GM11168 (cell line): Measurements from ENCODE around the gene CDC37.

Experiments
- in situ Hi-C: fragments of 300-500 bp; cut with MboI; formaldehyde crosslinking; loops from one replicate; pipeline ENCODE4 v1.12.0; 2022; ENCODE audit warnings: low sequenced_read_pairs; ENCODE audit not compliant: unreplicated experiment

The CDC37 gene

GRCh38 chr19:10365518-10365917 is 37.8 kb downstream of the CDC37 start:
- in situ Hi-C loops = no loop called here

DNA sequence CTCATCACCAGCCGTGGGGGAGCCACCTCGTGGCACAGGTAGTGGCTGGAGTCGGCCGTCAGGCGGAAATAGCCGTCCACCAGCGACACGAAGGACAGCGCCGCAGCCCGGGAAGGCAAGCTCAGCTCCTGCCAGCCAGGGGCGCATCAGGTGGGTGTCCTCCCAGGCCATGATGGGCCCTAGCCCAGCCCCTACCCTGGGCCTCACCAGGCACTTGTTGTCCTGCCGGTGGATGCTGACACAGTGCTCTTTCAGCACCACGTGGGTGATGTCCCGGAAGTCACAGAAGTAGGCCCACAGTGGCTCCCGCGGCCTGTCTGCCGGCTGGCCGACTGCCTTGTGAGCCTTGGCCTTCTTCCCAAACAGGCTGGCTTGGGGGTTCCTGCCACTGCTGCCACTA is 38.7 kb downstream of the CDC37 start:
- in situ Hi-C loops = no loop called here

- in situ Hi-C loops = no loop called here
Measured at GRCh38 chr19:10363789-10364281, 39.5 kb downstream of the CDC37 start.

DNA sequence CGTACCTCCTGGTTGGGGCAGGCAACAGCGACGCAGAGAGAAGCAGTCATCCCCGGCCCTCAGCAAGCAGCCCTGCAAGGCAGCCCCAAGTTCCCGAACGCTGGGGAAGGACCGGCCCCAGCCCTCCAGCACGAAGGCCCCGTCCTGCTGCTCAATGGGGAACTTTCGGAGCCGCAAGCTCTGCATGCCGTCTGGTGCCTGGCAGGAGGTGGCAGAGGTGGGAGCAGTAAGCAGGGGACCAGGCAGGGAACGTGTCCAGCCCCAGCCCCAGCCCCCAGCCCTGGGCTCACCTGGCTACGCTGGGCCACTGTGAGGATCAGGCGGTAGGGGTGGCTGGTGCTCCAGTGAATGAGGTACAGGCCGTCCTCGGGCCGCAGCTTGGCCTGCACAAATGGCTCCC is 41.1 kb downstream of the CDC37 start:
- in situ Hi-C loops = no loop called here

DNA sequence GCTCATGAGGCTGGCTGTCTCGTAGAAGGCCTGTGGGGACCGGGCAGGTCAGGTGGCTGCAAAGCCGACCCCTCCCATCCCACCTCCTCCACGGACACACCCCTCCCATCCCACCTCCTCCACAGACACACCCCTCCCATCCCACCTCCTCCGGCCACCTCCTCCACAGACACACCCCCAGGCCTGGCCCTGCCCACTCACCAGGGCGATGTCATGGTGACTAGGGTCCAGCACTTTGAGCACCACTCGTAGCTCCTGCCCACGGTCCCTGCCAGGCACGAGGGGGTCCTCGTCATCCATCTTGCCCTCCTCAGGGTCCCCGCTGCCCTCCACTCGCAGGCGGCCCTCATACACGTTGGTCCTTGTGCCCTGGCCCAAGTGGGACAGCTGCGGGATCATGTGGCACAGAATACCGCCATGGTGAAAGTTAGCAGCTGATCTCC is 41.8 kb downstream of the CDC37 start:
- in situ Hi-C loops = no loop called here

- in situ Hi-C loops = no loop called here
Measured at GRCh38 chr19:10356431-10356830, 46.9 kb downstream of the CDC37 start.

DNA sequence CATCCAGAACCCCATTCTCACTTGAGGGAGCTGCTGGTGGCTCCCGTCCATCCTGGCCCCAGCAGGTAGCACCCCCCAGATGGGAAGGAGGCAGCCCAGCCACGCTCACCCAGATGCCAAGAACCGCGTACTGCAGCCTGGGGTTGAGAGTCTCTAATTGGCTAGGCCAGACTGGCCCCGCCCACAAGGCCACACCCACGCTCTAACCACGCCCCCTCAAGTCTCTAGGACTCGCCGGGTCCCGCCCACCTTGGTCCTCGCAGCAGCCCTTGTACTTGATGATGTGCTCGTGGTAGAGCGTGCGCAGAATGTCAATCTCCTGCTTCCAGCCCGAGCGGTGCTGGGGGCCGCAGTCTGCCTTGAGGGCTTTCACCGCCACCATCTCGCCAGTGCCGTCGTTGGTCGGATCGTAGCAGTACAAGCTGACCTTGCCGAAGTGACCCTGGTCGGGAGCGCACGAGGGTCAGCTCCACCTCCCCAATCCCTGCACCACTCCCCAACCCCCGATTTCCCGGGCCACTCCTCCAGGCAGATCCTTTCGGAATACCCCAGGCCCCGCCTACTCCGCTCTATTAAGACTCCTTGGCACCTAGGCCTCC is 49.5 kb downstream of the CDC37 start:
- in situ Hi-C loops = no loop called here

- in situ Hi-C loops = no loop called here
Measured at GRCh38 chr19:10352764-10353671, 50.3 kb downstream of the CDC37 start.

DNA sequence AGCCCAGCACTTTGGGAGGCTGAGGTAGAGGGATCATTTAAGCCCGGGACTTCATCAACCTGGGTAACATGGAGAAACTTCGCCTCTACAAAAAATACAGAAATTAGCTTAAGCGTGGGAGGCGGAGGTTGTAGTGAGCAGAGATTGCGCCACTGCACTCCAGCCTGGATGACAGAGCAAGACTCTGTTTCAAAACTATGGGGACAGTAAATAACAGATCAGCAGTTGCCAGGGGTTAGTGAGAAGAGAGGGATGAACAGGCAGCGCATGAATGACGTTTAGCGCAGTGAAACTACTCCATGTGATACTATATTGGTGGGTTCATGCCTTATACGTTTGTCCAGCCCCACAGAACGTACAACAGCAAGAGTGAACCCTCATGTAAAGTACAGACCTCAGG is 56.8 kb downstream of the CDC37 start:
- in situ Hi-C loops = no loop called here

DNA sequence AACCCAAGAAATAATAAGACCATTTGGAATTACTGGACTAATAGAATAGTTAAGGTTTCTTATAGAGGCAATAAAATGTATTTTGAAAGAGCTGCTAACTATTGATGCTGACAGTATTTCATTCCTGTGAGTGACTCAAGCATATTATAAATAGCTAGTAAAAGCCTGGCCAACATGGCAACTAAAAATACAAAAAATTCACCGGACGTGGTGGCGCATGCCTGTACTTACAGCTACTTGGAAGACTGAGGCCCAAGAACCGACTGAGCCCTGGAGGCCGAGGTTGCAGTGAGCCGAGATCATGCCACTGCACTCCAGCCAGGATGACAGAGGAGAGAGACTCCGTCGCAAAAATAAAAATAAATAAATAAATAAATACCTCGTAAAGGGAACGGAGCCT is 58.6 kb downstream of the CDC37 start:
- in situ Hi-C loops = no loop called here

DNA sequence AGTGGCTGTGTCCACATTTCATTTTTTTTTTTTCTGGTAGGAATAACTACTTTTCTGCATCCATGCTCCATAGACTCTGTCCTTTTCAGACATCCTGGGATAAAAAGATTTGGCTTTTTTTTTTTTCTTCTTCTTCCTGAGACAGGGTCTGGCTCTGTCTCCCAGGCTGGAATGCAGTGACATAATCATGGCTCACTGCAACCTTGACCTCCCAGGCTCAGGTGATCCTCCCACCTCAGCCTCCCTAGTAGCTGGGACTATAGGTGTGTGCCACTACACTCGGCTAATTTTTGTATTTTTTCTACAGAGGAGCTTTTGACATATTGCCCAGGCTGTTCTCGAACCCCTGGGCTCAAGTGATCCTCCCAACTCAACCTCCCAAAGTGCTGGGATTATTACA is 59.8 kb downstream of the CDC37 start:
- in situ Hi-C loops = no loop called here
